ENCODE results near the gene ZDHHC5. TPM values are rescaled to one million over a fixed set of nuclear protein-coding genes. Genes with fewer than 3 reads are reported as not detected.

Gene ZDHHC5
- total and polyA plus RNA-seq, 2 of the 4 experiments (the other 2 are of a cell fraction): 19.4 to 45.7 TPM

DNA sequence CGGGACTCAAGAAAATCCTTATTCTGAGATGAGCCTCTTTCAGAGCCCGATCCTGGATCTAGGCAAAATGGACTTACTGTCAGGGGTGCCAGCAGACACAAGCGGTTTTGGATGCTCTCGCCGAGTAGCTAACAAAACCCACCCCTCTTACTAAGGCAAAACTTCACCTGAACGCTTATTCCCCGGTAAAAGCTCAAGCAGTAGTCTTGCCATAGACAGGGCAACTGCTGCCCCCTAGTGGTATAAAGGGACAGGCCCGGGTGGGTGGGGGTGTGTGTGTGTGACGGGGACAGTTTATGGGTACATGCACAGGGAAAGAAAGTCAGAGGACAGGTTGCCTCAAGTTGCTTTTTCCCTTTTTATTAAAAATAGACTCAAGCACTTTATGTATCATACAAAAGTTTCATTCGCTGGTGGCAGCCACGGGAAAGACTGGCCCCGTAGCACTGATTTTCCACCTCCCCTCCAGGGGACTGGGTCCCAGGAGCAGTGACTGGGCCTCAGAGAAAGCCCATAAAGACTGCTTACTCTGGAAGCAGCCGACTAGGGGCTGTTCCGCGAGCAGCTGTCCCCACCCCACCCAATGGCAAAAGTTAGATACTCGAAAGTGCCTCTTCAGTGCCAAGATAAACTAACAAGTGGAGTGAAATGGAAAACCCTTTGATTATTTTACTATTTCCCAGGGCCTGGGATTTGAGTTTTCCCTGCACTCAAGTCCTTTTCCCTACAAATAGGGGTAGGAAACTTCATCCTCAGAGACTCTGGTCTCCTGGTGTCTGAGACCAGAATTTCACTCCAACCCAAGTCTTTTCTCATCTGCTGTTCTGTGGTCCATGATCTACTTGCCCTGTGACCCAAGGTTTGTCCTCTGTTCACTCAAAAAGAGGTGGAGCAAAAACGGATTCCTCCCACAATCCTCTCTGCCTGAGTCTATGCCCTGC, 22.9 kb upstream of the ZDHHC5 start:
- H3K4ac ChIP-seq (ENCODE audit: low read depth, low read length): no peak overlapping the region
- no peak overlapping the region for H2BK120ac ChIP-seq (ENCODE audit: low read depth, low read length)
- in situ Hi-C loops (cut with MboI; ENCODE audit: low sequenced_read_pairs): loop anchor here (5.0 to 10.0 kb wide), 3 partner anchors 78 to 190 kb away; partner anchors contain the start of gene UBE2L6
- peak overlapping the region; percentile 7 for H2AK9ac ChIP-seq (replicated peaks; ENCODE audit: low read depth, low read length, poor library complexity)
- no peak overlapping the region for H2BK5ac ChIP-seq (ENCODE audit: low read depth, low read length, poor library complexity, severe bottlenecking)
- no peak overlapping the region for H4K5ac ChIP-seq (ENCODE audit: low read depth, low read length)
- peaks cover 6% of the 10 kb centered on the region; the same call in 1 of the 2 replicates for H3K36me3 ChIP-seq (ENCODE audit: control insufficient read depth, insufficient read depth, low read length)
- H3K9me1 ChIP-seq (ENCODE audit: insufficient read depth, low read length): peaks cover 12% of the 10 kb centered on the region; the same call in 1 of the 2 replicates
- H3K18ac ChIP-seq (ENCODE audit: low read depth, low read length): no peak overlapping the region
- peaks cover 84% of the 10 kb centered on the region for H4K20me1 ChIP-seq (ENCODE audit: insufficient read depth, low read length)
- dilution Hi-C loops (cut with HindIII; ENCODE audit: low sequenced_read_pairs, unreplicated experiment): no loop called here
- BruUV-seq (replicated peaks): no TSS peak
- H3K9me3 ChIP-seq (ENCODE audit: control insufficient read depth, insufficient read depth, low read length): no peaks in the 10 kb centered on the region
- no peak overlapping the region for H3K14ac ChIP-seq (replicated peaks; ENCODE audit: low read depth, low read length)
- no peak overlapping the region for H3K56ac ChIP-seq (ENCODE audit: extremely low read depth, insufficient read depth, low read length)
- 25% methylated on average over 4 of the region's 17 CpGs; no CpG with 5 or more reads in 1 of the 2 experiments for WGBS, 2 experiments (ENCODE audit: extremely low coverage in 2 of 2, insufficient read length in 1 of 2)
- H4K8ac ChIP-seq (ENCODE audit: low read depth in 2 of 2, low read length in 2 of 2): no peak overlapping the region
- POLR2A ChIA-PET (ENCODE audit: unreplicated experiment): interaction anchor here (0.6 to 0.9 kb wide), 4 partner anchors 107 to 187 kb away, joined by 3 to 6 read pairs (median 4); partner anchors contain the start of gene TIMM10
- H3K27me3 ChIP-seq (ENCODE audit: control insufficient read depth, insufficient read depth, low read length): no peaks in the 10 kb centered on the region
- H3K23ac ChIP-seq (ENCODE audit: low read depth, low read length): no peak overlapping the region
- DNase-seq (peak; percentile 67), ATAC-seq (ENCODE audit: low read depth) (peak; percentile 28; the same call in 1 of the 2 replicates)
- H2AFZ ChIP-seq (replicated peaks; ENCODE audit: low read length, poor library complexity): no peak overlapping the region
- H3K9ac ChIP-seq (ENCODE audit: low read depth, low read length): no peak overlapping the region
- H3K4me2 ChIP-seq (ENCODE audit: low read depth, low read length): peak overlapping the region; percentile 20; the same call in 1 of the 2 replicates
- TF ChIP-seq MXI1 (IDR thresholded peaks at IDR 0.05; ENCODE audit: borderline replicate concordance, low read depth, low read length) (no peak), MAZ (IDR thresholded peaks at IDR 0.05; ENCODE audit: borderline replicate concordance, low read depth, low read length) (peak; percentile 63; the same call in 1 of the 2 replicates), RCOR1 (IDR thresholded peaks at IDR 0.05; ENCODE audit: insufficient replicate concordance, low read length) (no peak), RAD21 (IDR thresholded peaks at IDR 0.05; ENCODE audit: low read length) (peak; percentile 64), CTCF (conservative IDR thresholded peaks at IDR 0.05; ENCODE audit: low read depth, low read length) (peak; percentile 73), SMC3 (IDR thresholded peaks at IDR 0.05; ENCODE audit: low read depth, low read length) (peak; percentile 58)
- no peak overlapping the region for H2AK5ac ChIP-seq (ENCODE audit: low read depth, low read length)
- H3K4me3 ChIP-seq (ENCODE audit: insufficient read depth, low read depth, low read length): no peak overlapping the region
- CTCF ChIA-PET: interaction anchor here (0.8 to 2.4 kb wide), 6 partner anchors 9 to 864 kb away, joined by 3 to 12 read pairs (median 4); partner anchors contain the start of gene UBE2L6
- H3K27ac ChIP-seq (ENCODE audit: insufficient read depth, low read length): no peak overlapping the region
- H4K91ac ChIP-seq (ENCODE audit: insufficient read depth, low read depth, low read length): no peak overlapping the region
- peaks cover 34% of the 10 kb centered on the region for H3K4me1 ChIP-seq (ENCODE audit: control insufficient read depth, insufficient read depth, low read length)
- intact Hi-C loops (cut with micrococcal nuclease): loop anchor here (1.0 to 5.0 kb wide), 3 partner anchors 77 to 877 kb away; no protein-coding TSS in a partner anchor
- no peak overlapping the region for H2BK20ac ChIP-seq (ENCODE audit: low read depth, low read length)
- H3K79me1 ChIP-seq (ENCODE audit: low read depth in 1 of 2, low read length in 2 of 2): peaks cover 21 to 66% of the 10 kb centered on the region in 2 experiments
- H2BK15ac ChIP-seq (ENCODE audit: low read depth, low read length): no peak overlapping the region
